Thoracic aorta (tissue), 2 donors: ENCODE results near the gene ASXL2. TPM values are rescaled to one million over a fixed set of nuclear protein-coding genes. Genes with fewer than 3 reads are reported as not detected.

Experiments
- ATAC-seq: fragments of 150-250 bp; one replicate; pipeline ENCODE4 v1.8.0; 2017; ENCODE audit warnings: low read depth; ENCODE audit not compliant: insufficient number of reproducible peaks, low FRiP score
- DNase-seq: peaks from one replicate; pipeline ENCODE4 v3.0.0-alpha.2; 2020; ENCODE audit warnings: low spot score
- H3K27ac ChIP-seq, 2 donors: fragments of 200-600 bp; sonication (generic); 1 replicate in 1 of 2; 2 replicates in 1 of 2; pipeline ENCODE4 v1.5.1; 2016; ENCODE audit warnings: mild to moderate bottlenecking in 2 of 2, moderate library complexity in 2 of 2
- H3K27me3 ChIP-seq: fragments of 200-600 bp; sonication (generic); replicated peaks from 2 replicates; pipeline ENCODE4 v1.6.0; 2016; ENCODE audit warnings: mild to moderate bottlenecking; ENCODE audit not compliant: insufficient read depth
- H3K36me3 ChIP-seq: fragments of 200-600 bp; sonication (generic); one replicate; pipeline ENCODE4 v1.5.1; 2016
- H3K4me1 ChIP-seq, 2 donors: fragments of 200-600 bp; sonication (generic); 1 replicate in 1 of 2; 2 replicates in 1 of 2; pipeline versions ENCODE4 v1.5.1 to v1.6.0; 2016; ENCODE audit warnings: low read depth in 2 of 2, mild to moderate bottlenecking in 1 of 2; ENCODE audit not compliant: control insufficient read depth in 1 of 2
- H3K4me3 ChIP-seq: fragments of 200-600 bp; sonication (generic); 2 replicates; pipeline ENCODE4 v1.5.1; 2016; ENCODE audit warnings: mild to moderate bottlenecking
- H3K9me3 ChIP-seq: fragments of 200-600 bp; sonication (generic); 2 replicates; pipeline ENCODE4 v1.5.1; 2016
- total RNA-seq, 2 donors: library from RNA; depleted of rRNA; stranded (reverse); fragments of >200 nt; gene quantifications; one replicate each; pipeline versions ENCODE4 v1.1.0 to v1.2.3, GENCODE V29; 2016
- TF ChIP-seq, protein P1 (sequence below): fragments of 200-600 bp; sonication (generic); IDR thresholded peaks from one replicate; pipeline ENCODE4 v1.5.1; 2019; ENCODE audit warnings: antibody characterized with exemption

The ASXL2 gene
- total RNA-seq, 2 donors from 2014 or later: 14.5 to 15.6 TPM

DNA sequence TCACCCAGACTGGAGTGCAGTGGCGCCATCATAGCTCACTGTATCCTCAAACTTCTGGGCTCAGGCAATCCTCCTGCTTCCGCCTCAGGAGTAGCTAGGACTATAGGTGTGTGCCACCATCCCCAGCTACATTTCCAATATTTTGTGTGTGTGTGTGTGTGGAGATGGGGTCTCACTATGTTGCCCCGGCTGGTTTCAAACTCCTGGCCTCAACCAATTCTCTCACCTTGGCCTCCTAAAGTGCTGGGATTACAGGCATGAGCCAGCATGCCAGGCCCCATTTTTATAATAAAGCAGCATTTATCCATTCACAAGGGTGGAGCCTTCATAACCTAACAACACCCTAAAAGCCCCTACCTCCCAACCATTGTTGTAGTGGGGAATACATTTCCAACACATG is 152.4 kb downstream of the ASXL2 start:
- DNase-seq (no peak), ATAC-seq (no peak)
- no peaks in the 10 kb centered on the region for H3K27me3 ChIP-seq
- TF ChIP-seq, protein P1, sequence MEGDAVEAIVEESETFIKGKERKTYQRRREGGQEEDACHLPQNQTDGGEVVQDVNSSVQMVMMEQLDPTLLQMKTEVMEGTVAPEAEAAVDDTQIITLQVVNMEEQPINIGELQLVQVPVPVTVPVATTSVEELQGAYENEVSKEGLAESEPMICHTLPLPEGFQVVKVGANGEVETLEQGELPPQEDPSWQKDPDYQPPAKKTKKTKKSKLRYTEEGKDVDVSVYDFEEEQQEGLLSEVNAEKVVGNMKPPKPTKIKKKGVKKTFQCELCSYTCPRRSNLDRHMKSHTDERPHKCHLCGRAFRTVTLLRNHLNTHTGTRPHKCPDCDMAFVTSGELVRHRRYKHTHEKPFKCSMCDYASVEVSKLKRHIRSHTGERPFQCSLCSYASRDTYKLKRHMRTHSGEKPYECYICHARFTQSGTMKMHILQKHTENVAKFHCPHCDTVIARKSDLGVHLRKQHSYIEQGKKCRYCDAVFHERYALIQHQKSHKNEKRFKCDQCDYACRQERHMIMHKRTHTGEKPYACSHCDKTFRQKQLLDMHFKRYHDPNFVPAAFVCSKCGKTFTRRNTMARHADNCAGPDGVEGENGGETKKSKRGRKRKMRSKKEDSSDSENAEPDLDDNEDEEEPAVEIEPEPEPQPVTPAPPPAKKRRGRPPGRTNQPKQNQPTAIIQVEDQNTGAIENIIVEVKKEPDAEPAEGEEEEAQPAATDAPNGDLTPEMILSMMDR: no peak
- no peak overlapping the region for H3K27ac ChIP-seq
- no peaks in the 10 kb centered on the region for H3K9me3 ChIP-seq
- no peaks in the 10 kb centered on the region for H3K36me3 ChIP-seq
- no peak overlapping the region for H3K4me3 ChIP-seq
- no peaks in the 10 kb centered on the region for H3K4me1 ChIP-seq

DNA sequence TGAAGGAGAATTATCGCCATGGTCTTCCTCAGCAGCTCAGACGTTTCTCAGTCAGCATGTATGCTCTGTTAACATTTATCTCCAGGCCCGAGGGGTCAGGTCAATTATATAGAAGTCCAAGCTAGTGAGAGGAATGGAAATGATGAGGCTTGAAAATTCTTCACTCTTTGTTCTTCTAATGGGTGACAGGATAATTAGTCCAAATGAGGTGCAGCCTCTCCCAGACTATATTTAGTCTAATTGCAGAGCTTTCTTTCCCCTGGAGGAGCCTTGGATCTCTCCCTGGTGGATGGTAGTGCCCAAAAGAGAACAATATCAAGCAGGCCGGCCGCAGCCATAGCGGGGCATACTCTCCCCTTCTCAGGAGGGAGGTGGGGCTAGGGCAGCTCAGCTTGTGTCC is 153.5 kb downstream of the ASXL2 start:
- H3K9me3 ChIP-seq: no peaks in the 10 kb centered on the region
- no peaks in the 10 kb centered on the region for H3K36me3 ChIP-seq
- TF ChIP-seq, protein P1: no peak
- no peak for ATAC-seq
- no peaks in the 10 kb centered on the region for H3K27me3 ChIP-seq
- no peaks in the 10 kb centered on the region for H3K4me1 ChIP-seq
- no peak for DNase-seq
- H3K27ac ChIP-seq: no peak overlapping the region
- H3K4me3 ChIP-seq: no peak overlapping the region

DNA sequence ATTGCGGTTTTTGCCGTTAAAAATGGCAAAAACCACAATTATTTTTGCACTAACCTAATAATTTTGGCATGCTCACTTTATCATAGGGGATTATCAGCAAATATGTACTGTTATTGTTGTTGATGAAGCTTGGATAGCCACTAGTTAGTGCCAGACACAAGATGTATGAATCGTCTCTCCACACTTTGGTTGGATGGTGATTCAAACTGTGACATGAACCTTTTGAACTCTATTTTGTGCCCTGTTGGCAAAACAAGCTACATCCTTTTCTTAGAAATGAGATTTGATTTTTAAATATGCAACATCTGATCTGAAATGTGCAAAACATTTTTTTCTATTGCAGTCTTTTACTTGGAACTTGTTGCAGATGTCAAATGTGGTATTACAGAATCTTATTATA is 156.1 kb downstream of the ASXL2 start:
- DNase-seq (no peak), ATAC-seq (no peak)
- Histone ChIP-seq H3K4me1 (no peaks in the 10 kb centered on the region), H3K4me3 (no peak overlapping the region), H3K9me3 (no peaks in the 10 kb centered on the region), H3K36me3 (no peaks in the 10 kb centered on the region), H3K27me3 (no peaks in the 10 kb centered on the region), H3K27ac (no peak overlapping the region)
- TF ChIP-seq, protein P1: no peak

DNA sequence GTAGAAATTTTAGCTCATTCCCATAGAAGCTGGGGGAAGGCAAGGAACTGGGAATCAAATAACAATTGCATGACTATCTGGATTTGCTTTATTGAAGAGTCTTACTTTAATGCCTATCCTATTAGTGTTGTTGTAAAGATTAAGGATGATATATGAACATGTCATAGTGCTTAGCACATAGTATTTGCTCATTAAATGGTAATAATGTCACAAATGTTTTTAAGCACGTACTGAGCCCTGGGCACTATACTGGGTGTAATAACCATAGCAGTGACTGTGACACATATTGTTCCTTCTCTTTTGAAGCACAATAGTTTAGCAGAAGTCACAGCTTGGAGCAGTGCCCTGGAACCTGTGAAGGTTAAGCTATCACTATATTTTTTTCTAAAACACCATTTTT is 157.7 kb downstream of the ASXL2 start:
- ATAC-seq: no peak
- H3K4me3 ChIP-seq: no peak overlapping the region
- H3K27me3 ChIP-seq: no peaks in the 10 kb centered on the region
- no peak for DNase-seq
- no peak overlapping the region for H3K27ac ChIP-seq
- no peaks in the 10 kb centered on the region for H3K9me3 ChIP-seq
- TF ChIP-seq, protein P1: no peak
- no peaks in the 10 kb centered on the region for H3K36me3 ChIP-seq
- H3K4me1 ChIP-seq: no peaks in the 10 kb centered on the region

DNA sequence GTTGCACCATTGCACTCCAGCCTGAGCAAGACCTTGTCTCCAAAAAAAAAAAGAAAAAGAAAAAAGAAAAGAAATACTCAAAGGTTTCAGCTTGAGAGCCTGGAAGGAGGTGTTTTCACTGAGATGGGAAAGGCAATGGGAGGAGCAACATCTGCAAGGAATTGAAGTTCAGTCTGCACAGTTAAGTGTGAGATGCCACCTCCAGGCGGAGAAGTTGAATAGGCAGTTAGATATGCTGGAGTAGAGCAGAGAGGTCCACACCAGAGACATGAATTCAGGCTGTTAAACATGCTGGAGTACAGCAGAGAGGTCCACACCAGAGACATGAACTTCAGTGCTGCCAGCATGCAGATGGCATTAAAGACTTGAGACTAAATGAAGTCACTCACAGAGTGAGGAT is 163.5 kb downstream of the ASXL2 start:
- H3K36me3 ChIP-seq: no peaks in the 10 kb centered on the region
- ATAC-seq (no peak), DNase-seq (no peak)
- H3K27ac ChIP-seq: no peak overlapping the region
- no peak overlapping the region for H3K4me3 ChIP-seq
- TF ChIP-seq, protein P1: no peak
- no peaks in the 10 kb centered on the region for H3K4me1 ChIP-seq
- no peaks in the 10 kb centered on the region for H3K9me3 ChIP-seq
- no peaks in the 10 kb centered on the region for H3K27me3 ChIP-seq
